Natural killer cell (primary cell): ENCODE data around the gene HSPB3. TPM values are rescaled to one million over a fixed set of nuclear protein-coding genes. Genes with fewer than 3 reads are reported as not detected.

Experiments used
- ATAC-seq, 3 donors: fragments of 150-1000 bp in 2 of 3; fragments of 200-7000 bp in 1 of 3; cut with Tn5 transposase; 1 replicate in 1 of 3; 2 replicates in 2 of 3; pipeline ENCODE4 v1.10.0; 2021; ENCODE audit warnings: mild to moderate bottlenecking in 2 of 3, moderate library complexity in 2 of 3
- DNase-seq, 2 donors: peaks; one replicate each; pipeline versions ENCODE4 v3.0.0 to v3.0.0-alpha.2; 2013 to 2021; ENCODE audit warnings: mixed read lengths in 1 of 2
- H3K27ac ChIP-seq: one replicate; pipeline ENCODE4 v1.5.1; 2013; ENCODE audit warnings: mild to moderate bottlenecking, low read length
- H3K27me3 ChIP-seq: one replicate; pipeline ENCODE4 v1.6.1; 2013; ENCODE audit warnings: low read length; ENCODE audit not compliant: control insufficient read depth, insufficient read depth
- H3K36me3 ChIP-seq: one replicate; pipeline ENCODE4 v1.6.1; 2013; ENCODE audit warnings: low read length; ENCODE audit not compliant: control insufficient read depth, insufficient read depth
- H3K4me1 ChIP-seq: one replicate; pipeline ENCODE4 v1.6.1; 2013; ENCODE audit warnings: low read length; ENCODE audit not compliant: control insufficient read depth, insufficient read depth
- H3K4me3 ChIP-seq: one replicate; pipeline ENCODE4 v1.5.1; 2013; ENCODE audit warnings: low read length
- H3K9me3 ChIP-seq: one replicate; pipeline ENCODE4 v1.6.1; 2013; ENCODE audit warnings: low read length; ENCODE audit not compliant: control insufficient read depth, insufficient read depth
- H3K27ac Mint-ChIP-seq, 2 donors: one replicate each; pipeline ENCODE4 v1.8.0; 2022; ENCODE audit warnings: mild to moderate bottlenecking in 2 of 2, mixed read lengths in 2 of 2, moderate library complexity in 1 of 2
- H3K27me3 Mint-ChIP-seq, 2 donors: one replicate each; pipeline ENCODE4 v1.8.0; 2022; ENCODE audit warnings: low read depth in 2 of 2, mixed read lengths in 2 of 2
- H3K36me3 Mint-ChIP-seq: one replicate; pipeline ENCODE4 v1.8.0; 2022; ENCODE audit warnings: mixed read lengths
- H3K4me1 Mint-ChIP-seq, 2 donors: one replicate each; pipeline ENCODE4 v1.8.0; 2022; ENCODE audit warnings: mixed read lengths in 2 of 2
- H3K4me3 Mint-ChIP-seq: one replicate; pipeline ENCODE4 v1.8.0; 2022; ENCODE audit warnings: mild to moderate bottlenecking, moderate library complexity, mixed read lengths
- H3K9me3 Mint-ChIP-seq, 2 donors: one replicate each; pipeline ENCODE4 v1.8.0; 2022; ENCODE audit warnings: mixed read lengths in 2 of 2
- CTCF ChIP-seq: fragments of 200-600 bp; IDR thresholded peaks from one replicate; pipeline ENCODE4 v1.8.0; 2022; ENCODE audit warnings: antibody characterized with exemption
- WGBS: methylation state at CpG from one replicate; pipeline ENCODE4 v1.1.7; 2013; ENCODE audit warnings: missing lambda C conversion rate; ENCODE audit not compliant: insufficient coverage; 5-methylcytosine and 5-hydroxymethylcytosine counted together
- intact Hi-C: fragments of 100-400 bp; cut with micrococcal nuclease; formaldehyde crosslinking; loops from one replicate; pipeline ENCODE4 v1.14.2; 2022
- total RNA-seq, 4 donors: library from RNA; stranded (reverse); fragments of 120-200 nt in 1 of 4; gene quantifications; one replicate each; pipeline versions ENCODE4 v1.2.3 to v1.2.4, GENCODE V29; 2013 to 2022

Gene HSPB3
- not detected for total RNA-seq
- total RNA-seq (2013), result 0.14 TPM

- Histone ChIP-seq H3K36me3 (no peaks in the 10 kb centered on the region), H3K9me3 (no peaks in the 10 kb centered on the region), H3K4me3 (no peak within 1 kb of the TSS), H3K27me3 (no peaks in the 10 kb centered on the region), H3K27ac (no peak within 1 kb of the TSS), H3K4me1 (no peaks in the 10 kb centered on the region)
- Mint-ChIP-seq H3K4me1 (no peaks in the 10 kb centered on the region), H3K9me3 (no peaks in the 10 kb centered on the region), H3K36me3 (no peaks in the 10 kb centered on the region), H3K27me3 (peaks cover 21 to 32% of the 10 kb centered on the region in 2 donors), H3K27ac (no peak within 1 kb of the TSS), H3K4me3 (no peak within 1 kb of the TSS)
- WGBS, result 87% methylated on average over 18 of the region's 18 CpGs
- no peak for ATAC-seq
- no peak for DNase-seq
- intact Hi-C loops, result no loop called here
- no peak for TF ChIP-seq CTCF
Observed at GRCh38 chr5:54455413-54456157, at the start of gene HSPB3. Gene HSPB3, plus strand, starts transcription at chr5:54455699. Its CDS starts 91 bp downstream, at chr5:54455790.

GRCh38 chr5:54411176-54411575, 44.3 kb upstream of the HSPB3 start:
- H3K27me3 ChIP-seq, result no peaks in the 10 kb centered on the region
- peaks cover 2 to 29% of the 10 kb centered on the region in 2 donors for H3K27me3 Mint-ChIP-seq
- no peak overlapping the region for H3K4me3 ChIP-seq
- no peaks in the 10 kb centered on the region for H3K4me1 ChIP-seq
- H3K9me3 Mint-ChIP-seq, result no peaks in the 10 kb centered on the region
- no peaks in the 10 kb centered on the region for H3K9me3 ChIP-seq
- ATAC-seq, result no peak
- H3K27ac Mint-ChIP-seq, result no peak overlapping the region
- intact Hi-C loops, result no loop called here
- H3K36me3 ChIP-seq, result no peaks in the 10 kb centered on the region
- no peak overlapping the region for H3K27ac ChIP-seq
- no peaks in the 10 kb centered on the region for H3K4me1 Mint-ChIP-seq
- no peak overlapping the region for H3K4me3 Mint-ChIP-seq
- no peaks in the 10 kb centered on the region for H3K36me3 Mint-ChIP-seq
- no peak for TF ChIP-seq CTCF
- DNase-seq, result no peak
- 97% methylated on average over 2 of the region's 2 CpGs for WGBS

GRCh38 chr5:54412913-54413312, 42.6 kb upstream of the HSPB3 start:
- intact Hi-C loops, result no loop called here
- 84% methylated on average over 2 of the region's 2 CpGs for WGBS
- H3K9me3 ChIP-seq, result no peaks in the 10 kb centered on the region
- H3K4me1 ChIP-seq, result no peaks in the 10 kb centered on the region
- H3K27ac ChIP-seq, result no peak overlapping the region
- H3K9me3 Mint-ChIP-seq, result no peaks in the 10 kb centered on the region
- H3K27me3 ChIP-seq, result no peaks in the 10 kb centered on the region
- no peaks in the 10 kb centered on the region for H3K36me3 ChIP-seq
- no peaks in the 10 kb centered on the region for H3K4me1 Mint-ChIP-seq
- H3K4me3 ChIP-seq, result no peak overlapping the region
- H3K27ac Mint-ChIP-seq, result no peak overlapping the region
- H3K36me3 Mint-ChIP-seq, result no peaks in the 10 kb centered on the region
- peaks cover 2 to 40% of the 10 kb centered on the region in 2 donors for H3K27me3 Mint-ChIP-seq
- TF ChIP-seq CTCF, result no peak
- H3K4me3 Mint-ChIP-seq, result no peak overlapping the region
- no peak for ATAC-seq
- no peak for DNase-seq

- no peaks in the 10 kb centered on the region for H3K36me3 Mint-ChIP-seq
- H3K4me3 Mint-ChIP-seq, result no peak overlapping the region
- Histone ChIP-seq H3K27me3 (no peaks in the 10 kb centered on the region), H3K9me3 (no peaks in the 10 kb centered on the region), H3K27ac (no peak overlapping the region), H3K4me3 (no peak overlapping the region), H3K4me1 (no peaks in the 10 kb centered on the region), H3K36me3 (no peaks in the 10 kb centered on the region)
- H3K27me3 Mint-ChIP-seq, result peaks cover 7 to 52% of the 10 kb centered on the region in 2 donors
- intact Hi-C loops, result no loop called here
- no peak overlapping the region for H3K27ac Mint-ChIP-seq
- DNase-seq, result no peak
- WGBS, result 96% methylated on average over 3 of the region's 3 CpGs
- no peaks in the 10 kb centered on the region for H3K4me1 Mint-ChIP-seq
- TF ChIP-seq CTCF, result no peak
- no peak for ATAC-seq
- H3K9me3 Mint-ChIP-seq, result no peaks in the 10 kb centered on the region
Observed at GRCh38 chr5:54415147-54415546, 40.4 kb upstream of the HSPB3 start.
